HepG2 (cell line): ENCODE results near the gene TP53. TPM values are rescaled to one million over a fixed set of nuclear protein-coding genes. Genes with fewer than 3 reads are reported as not detected.

Experiments used
- ASH2L ChIP-seq: fragments of 300-600, 200-600 bp; sonication (generic); IDR thresholded peaks from 2 replicates; pipeline ENCODE4 v1.7.0; 2017; ENCODE audit warnings: low read depth, mild to moderate bottlenecking, moderate library complexity, mixed read lengths, low read length; ENCODE audit not compliant: insufficient read length
- BHLHE40 ChIP-seq: IDR thresholded peaks from 2 replicates; pipeline ENCODE4 v1.6.1; 2011; ENCODE audit warnings: low read length, improper control_type of control experiment
- PHF5A ChIP-seq: IDR thresholded peaks from one replicate; pipeline ENCODE4 v1.6.1; 2018; ENCODE audit warnings: low read depth, missing genetic modification reagents; ENCODE audit not compliant: unreplicated experiment
- SMARCE1 ChIP-seq: fragments of 450-650 bp; IDR thresholded peaks from 2 replicates; pipeline ENCODE4 v1.6.1; 2017; ENCODE audit warnings: borderline replicate concordance
- SMC3 ChIP-seq: IDR thresholded peaks from 2 replicates; pipeline ENCODE4 v1.6.1; 2011; ENCODE audit warnings: low read length, improper control_type of control experiment
- TMF1 ChIP-seq: sonication (generic); formaldehyde crosslinking; IDR thresholded peaks from 2 replicates; pipeline ENCODE4 v1.8.1; 2022; ENCODE audit warnings: low read depth, missing genetic modification reagents
- ZFP36L1 ChIP-seq: sonication (generic); formaldehyde crosslinking; IDR thresholded peaks from 2 replicates; pipeline ENCODE4 v1.8.0; 2022; ENCODE audit warnings: mild to moderate bottlenecking, missing genetic modification reagents, moderate library complexity
- ZFP37 ChIP-seq: sonication (generic); formaldehyde crosslinking; IDR thresholded peaks from 2 replicates; pipeline ENCODE4 v1.4.0; 2020; ENCODE audit warnings: missing genetic modification reagents, borderline replicate concordance
- ZNF121 ChIP-seq: sonication (generic); formaldehyde crosslinking; IDR thresholded peaks from 2 replicates; pipeline ENCODE4 v1.5.0; 2020; ENCODE audit warnings: mild to moderate bottlenecking, missing genetic modification reagents
- ZNF143 ChIP-seq: sonication (generic); formaldehyde crosslinking; IDR thresholded peaks from 2 replicates; pipeline ENCODE4 v1.4.0; 2020; ENCODE audit warnings: missing genetic modification reagents
- ZNF260 ChIP-seq: sonication (generic); formaldehyde crosslinking; IDR thresholded peaks from 2 replicates; pipeline ENCODE4 v1.4.0; 2020; ENCODE audit warnings: missing genetic modification reagents, low read depth, mild to moderate bottlenecking, borderline replicate concordance
- polyA plus RNA-seq, 8 experiments: library from polyadenylated mRNA; depleted of rRNA in 3 of 8; stranded (reverse) in 7 of 8; unstranded in 1 of 8; fragments of >200 nt; fragmentation: Illumina TruSeq in 4 of 8; extraction: Trizol in 4 of 8; gene quantifications; 2 replicates each; pipeline versions ENCODE4 v1.2.1 to v1.2.3, GENCODE V29; 2011 to 2016; ENCODE audit warnings: low read depth in 4 of 8, missing spikeins in 1 of 8, mixed read lengths in 1 of 8; ENCODE audit not compliant: insufficient read depth in 1 of 8
- total RNA-seq, 5 experiments: library from RNA; depleted of rRNA; stranded (reverse); fragments of >200 nt; fragmentation: Illumina TruSeq; extraction: Trizol; gene quantifications; 2 replicates each; pipeline ENCODE4 v1.2.3, GENCODE V29; 2016; ENCODE audit warnings: low read depth in 1 of 5
- TF ChIP-seq, protein P1 (sequence below): IDR thresholded peaks from 2 replicates; pipeline ENCODE4 v1.6.1; 2016; ENCODE audit warnings: low read depth, missing genetic modification reagents, missing compliant biosample characterization
- TF ChIP-seq, protein P2 (sequence below): sonication (generic); formaldehyde crosslinking; IDR thresholded peaks from 2 replicates; pipeline ENCODE4 v1.8.0; 2022; ENCODE audit warnings: missing genetic modification reagents, mild to moderate bottlenecking, borderline replicate concordance
- TF ChIP-seq, protein P3 (sequence below): sonication (generic); formaldehyde crosslinking; IDR thresholded peaks from 2 replicates; pipeline ENCODE4 v1.4.0; 2020; ENCODE audit warnings: missing genetic modification reagents

Gene TP53
- total and polyA plus RNA-seq, 2 of the 13 experiments (the other 11 are each of a cell fraction or from before 2014, with no cell fraction given): 17.1 to 29.9 TPM

DNA sequence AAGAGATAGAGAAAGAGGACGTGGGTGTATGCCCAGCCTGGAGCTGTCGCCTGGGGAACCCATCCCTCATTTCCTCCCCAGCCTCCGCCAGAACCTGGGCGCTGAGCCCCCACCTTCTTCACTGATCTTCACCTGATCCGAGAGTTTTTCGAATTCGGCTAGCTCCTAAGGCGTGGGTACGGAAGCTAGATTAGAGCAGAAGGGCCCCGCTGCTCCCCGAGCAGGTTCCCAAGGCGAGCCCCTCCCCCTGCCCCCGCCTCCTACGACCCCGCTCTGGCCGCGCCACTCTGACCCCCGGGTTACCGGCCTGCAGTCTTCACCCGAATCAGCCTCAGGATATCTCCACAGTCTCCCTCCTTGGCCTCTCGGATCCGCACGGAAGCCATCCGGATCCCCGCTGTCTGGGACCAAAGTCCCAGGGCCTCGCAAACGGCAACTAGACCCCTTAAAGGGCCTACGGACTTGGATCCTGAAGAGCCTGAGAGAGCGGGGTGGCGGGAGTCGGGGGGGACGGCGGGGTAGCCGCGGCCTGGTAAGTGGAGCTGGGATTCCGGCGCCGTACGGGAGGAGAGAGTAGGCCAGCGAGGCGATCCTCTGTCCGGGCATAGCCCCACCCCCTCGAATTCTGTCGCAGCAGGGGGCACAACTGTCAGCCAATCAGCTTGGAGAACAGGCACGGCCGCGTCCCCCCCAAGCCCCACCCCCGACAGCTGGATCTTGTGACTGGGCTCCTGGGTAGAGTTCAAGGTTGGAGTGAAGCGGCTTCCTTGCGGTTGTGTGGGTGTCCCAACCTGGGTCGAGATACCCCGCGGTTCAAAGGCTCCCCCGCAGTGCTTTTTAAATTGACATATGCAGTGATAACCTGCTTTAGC lies 59.8 kb downstream of the TP53 start, which contains the start of gene SAT2 (continued):
- TF ChIP-seq, protein P1, sequence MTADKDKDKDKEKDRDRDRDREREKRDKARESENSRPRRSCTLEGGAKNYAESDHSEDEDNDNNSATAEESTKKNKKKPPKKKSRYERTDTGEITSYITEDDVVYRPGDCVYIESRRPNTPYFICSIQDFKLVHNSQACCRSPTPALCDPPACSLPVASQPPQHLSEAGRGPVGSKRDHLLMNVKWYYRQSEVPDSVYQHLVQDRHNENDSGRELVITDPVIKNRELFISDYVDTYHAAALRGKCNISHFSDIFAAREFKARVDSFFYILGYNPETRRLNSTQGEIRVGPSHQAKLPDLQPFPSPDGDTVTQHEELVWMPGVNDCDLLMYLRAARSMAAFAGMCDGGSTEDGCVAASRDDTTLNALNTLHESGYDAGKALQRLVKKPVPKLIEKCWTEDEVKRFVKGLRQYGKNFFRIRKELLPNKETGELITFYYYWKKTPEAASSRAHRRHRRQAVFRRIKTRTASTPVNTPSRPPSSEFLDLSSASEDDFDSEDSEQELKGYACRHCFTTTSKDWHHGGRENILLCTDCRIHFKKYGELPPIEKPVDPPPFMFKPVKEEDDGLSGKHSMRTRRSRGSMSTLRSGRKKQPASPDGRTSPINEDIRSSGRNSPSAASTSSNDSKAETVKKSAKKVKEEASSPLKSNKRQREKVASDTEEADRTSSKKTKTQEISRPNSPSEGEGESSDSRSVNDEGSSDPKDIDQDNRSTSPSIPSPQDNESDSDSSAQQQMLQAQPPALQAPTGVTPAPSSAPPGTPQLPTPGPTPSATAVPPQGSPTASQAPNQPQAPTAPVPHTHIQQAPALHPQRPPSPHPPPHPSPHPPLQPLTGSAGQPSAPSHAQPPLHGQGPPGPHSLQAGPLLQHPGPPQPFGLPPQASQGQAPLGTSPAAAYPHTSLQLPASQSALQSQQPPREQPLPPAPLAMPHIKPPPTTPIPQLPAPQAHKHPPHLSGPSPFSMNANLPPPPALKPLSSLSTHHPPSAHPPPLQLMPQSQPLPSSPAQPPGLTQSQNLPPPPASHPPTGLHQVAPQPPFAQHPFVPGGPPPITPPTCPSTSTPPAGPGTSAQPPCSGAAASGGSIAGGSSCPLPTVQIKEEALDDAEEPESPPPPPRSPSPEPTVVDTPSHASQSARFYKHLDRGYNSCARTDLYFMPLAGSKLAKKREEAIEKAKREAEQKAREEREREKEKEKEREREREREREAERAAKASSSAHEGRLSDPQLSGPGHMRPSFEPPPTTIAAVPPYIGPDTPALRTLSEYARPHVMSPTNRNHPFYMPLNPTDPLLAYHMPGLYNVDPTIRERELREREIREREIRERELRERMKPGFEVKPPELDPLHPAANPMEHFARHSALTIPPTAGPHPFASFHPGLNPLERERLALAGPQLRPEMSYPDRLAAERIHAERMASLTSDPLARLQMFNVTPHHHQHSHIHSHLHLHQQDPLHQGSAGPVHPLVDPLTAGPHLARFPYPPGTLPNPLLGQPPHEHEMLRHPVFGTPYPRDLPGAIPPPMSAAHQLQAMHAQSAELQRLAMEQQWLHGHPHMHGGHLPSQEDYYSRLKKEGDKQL: 0 out of 2 replicates have a peak, but pooled peaks have one; percentile 70
- TF ChIP-seq SMARCE1: no peak
- TF ChIP-seq, protein P2, sequence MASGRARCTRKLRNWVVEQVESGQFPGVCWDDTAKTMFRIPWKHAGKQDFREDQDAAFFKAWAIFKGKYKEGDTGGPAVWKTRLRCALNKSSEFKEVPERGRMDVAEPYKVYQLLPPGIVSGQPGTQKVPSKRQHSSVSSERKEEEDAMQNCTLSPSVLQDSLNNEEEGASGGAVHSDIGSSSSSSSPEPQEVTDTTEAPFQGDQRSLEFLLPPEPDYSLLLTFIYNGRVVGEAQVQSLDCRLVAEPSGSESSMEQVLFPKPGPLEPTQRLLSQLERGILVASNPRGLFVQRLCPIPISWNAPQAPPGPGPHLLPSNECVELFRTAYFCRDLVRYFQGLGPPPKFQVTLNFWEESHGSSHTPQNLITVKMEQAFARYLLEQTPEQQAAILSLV: no peak
- TF ChIP-seq ZNF121 (CRISPR knock-in tag): no peak
- peak; percentile 33; the same call in 1 of the 2 replicates for TF ChIP-seq ZNF143 (CRISPR knock-in tag)
- TF ChIP-seq ZNF260: no peak
- TF ChIP-seq, protein P3, sequence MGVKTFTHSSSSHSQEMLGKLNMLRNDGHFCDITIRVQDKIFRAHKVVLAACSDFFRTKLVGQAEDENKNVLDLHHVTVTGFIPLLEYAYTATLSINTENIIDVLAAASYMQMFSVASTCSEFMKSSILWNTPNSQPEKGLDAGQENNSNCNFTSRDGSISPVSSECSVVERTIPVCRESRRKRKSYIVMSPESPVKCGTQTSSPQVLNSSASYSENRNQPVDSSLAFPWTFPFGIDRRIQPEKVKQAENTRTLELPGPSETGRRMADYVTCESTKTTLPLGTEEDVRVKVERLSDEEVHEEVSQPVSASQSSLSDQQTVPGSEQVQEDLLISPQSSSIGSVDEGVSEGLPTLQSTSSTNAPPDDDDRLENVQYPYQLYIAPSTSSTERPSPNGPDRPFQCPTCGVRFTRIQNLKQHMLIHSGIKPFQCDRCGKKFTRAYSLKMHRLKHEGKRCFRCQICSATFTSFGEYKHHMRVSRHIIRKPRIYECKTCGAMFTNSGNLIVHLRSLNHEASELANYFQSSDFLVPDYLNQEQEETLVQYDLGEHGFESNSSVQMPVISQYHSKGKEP (CRISPR knock-in tag): 0 out of 2 replicates have a peak, but pooled peaks have one; percentile 24
- TF ChIP-seq ZFP37: 0 out of 2 replicates have a peak, but pooled peaks have one; percentile 25
- peak; percentile 77 for TF ChIP-seq ASH2L
- TF ChIP-seq BHLHE40: peak; percentile 59; the same call in 1 of the 2 replicates
- no peak; the same call in 1 of the 2 replicates for TF ChIP-seq TMF1 (CRISPR knock-in tag)
- no peak for TF ChIP-seq ZFP36L1 (CRISPR knock-in tag)
- no peak for TF ChIP-seq SMC3
- no peak for TF ChIP-seq PHF5A (CRISPR knock-in tag)
